ENCODE data around the gene CRADD. TPM values are rescaled to one million over a fixed set of nuclear protein-coding genes. Genes with fewer than 3 reads are reported as not detected.

CRADD gene
- total and polyA plus RNA-seq, 2 of the 4 experiments (the other 2 are of a cell fraction): 11.1 to 14.0 TPM

DNA sequence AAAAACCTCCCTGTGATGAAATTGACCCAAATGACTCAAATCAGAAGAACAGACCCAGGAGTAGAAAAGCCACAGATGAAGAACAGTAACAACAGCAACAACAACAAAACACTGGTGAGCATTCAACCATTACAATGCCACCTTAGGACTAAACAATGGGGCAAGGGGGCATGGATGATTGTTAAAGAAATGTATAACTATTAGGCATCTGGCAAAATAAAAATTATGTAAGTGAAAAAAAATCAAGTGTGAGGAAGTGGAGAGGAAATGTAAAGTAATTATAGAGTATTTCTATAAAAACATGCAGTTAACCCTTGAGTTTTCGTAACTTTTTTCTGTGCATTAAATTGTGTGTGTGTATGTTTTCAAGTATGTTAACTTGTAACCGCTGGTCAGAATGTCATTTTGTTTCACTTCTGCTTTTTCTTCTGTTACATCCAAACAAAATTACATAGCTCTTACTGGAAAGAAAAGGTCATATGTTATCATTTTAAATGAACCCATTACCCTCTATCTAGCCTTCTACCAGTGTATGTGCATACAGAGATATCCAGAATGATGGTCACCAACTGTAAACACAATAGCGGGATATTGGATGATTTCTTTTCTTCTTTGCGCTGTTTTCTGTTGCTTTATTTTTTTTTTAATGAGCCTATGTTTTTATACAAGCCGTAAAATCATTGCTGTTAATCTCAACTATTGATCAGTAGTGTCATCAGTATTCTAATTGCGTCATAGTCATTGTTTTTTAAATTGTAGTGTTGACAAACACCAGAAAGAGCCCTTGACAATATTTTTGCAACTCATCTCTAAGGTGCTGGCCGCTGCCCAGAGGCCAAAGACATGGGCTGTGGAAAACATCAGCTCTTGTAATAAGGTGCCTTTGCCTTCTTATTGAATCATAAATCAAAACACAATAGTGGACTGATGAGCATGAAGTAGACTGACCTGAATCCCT, 170.6 kb downstream of the CRADD start:
- CTCF ChIA-PET: interaction anchor here (0.6 kb wide), 1 partner anchor 126 kb away, joined by 3 read pairs; no protein-coding TSS in a partner anchor
- H4K91ac ChIP-seq (ENCODE audit: insufficient read depth, low read depth, low read length): no peak overlapping the region
- no peak overlapping the region for H3K14ac ChIP-seq (replicated peaks; ENCODE audit: low read depth, low read length)
- H2AFZ ChIP-seq (replicated peaks; ENCODE audit: low read length, poor library complexity): no peak overlapping the region
- H3K56ac ChIP-seq (ENCODE audit: extremely low read depth, insufficient read depth, low read length): no peak overlapping the region
- in situ Hi-C loops (cut with MboI; ENCODE audit: low sequenced_read_pairs): no loop called here
- H2BK15ac ChIP-seq (ENCODE audit: low read depth, low read length): no peak overlapping the region
- POLR2A ChIA-PET (ENCODE audit: unreplicated experiment): interaction anchor here (0.6 kb wide), 1 partner anchor 137 kb away, joined by 7 read pairs; no protein-coding TSS in a partner anchor
- H3K27me3 ChIP-seq (ENCODE audit: control insufficient read depth, insufficient read depth, low read length): no peaks in the 10 kb centered on the region
- dilution Hi-C loops (cut with HindIII; ENCODE audit: low sequenced_read_pairs, unreplicated experiment): no loop called here
- H3K9me3 ChIP-seq (ENCODE audit: control insufficient read depth, insufficient read depth, low read length): no peaks in the 10 kb centered on the region
- no peak overlapping the region for H3K4ac ChIP-seq (ENCODE audit: low read depth, low read length)
- BruUV-seq (replicated peaks): no TSS peak
- H3K4me1 ChIP-seq (ENCODE audit: control insufficient read depth, insufficient read depth, low read length): no peaks in the 10 kb centered on the region
- H3K4me3 ChIP-seq (ENCODE audit: insufficient read depth, low read depth, low read length): no peak overlapping the region
- no peak overlapping the region for H3K4me2 ChIP-seq (ENCODE audit: low read depth, low read length)
- no peak for TF ChIP-seq MAZ (IDR thresholded peaks at IDR 0.05; ENCODE audit: borderline replicate concordance, low read depth, low read length)
- TF ChIP-seq RAD21 (IDR thresholded peaks at IDR 0.05; ENCODE audit: low read length): no peak
- peak; percentile 49; the same call in 1 of the 2 replicates for TF ChIP-seq CEBPB (IDR thresholded peaks at IDR 0.05; ENCODE audit: low read depth, low read length)
- H3K9me1 ChIP-seq (ENCODE audit: insufficient read depth, low read length): 0 out of 2 replicates have a peak, but pooled peaks cover 3% of the 10 kb centered on the region
- H2AK5ac ChIP-seq (ENCODE audit: low read depth, low read length): no peak overlapping the region
- H3K9ac ChIP-seq (ENCODE audit: low read depth, low read length): no peak overlapping the region
- H2BK20ac ChIP-seq (ENCODE audit: low read depth, low read length): no peak overlapping the region
- H3K79me1 ChIP-seq (ENCODE audit: low read depth in 1 of 2, low read length in 2 of 2): no peaks in the 10 kb centered on the region
- ATAC-seq (ENCODE audit: low read depth): no peak
- H2AK9ac ChIP-seq (replicated peaks; ENCODE audit: low read depth, low read length, poor library complexity): no peak overlapping the region
- H4K20me1 ChIP-seq (ENCODE audit: insufficient read depth, low read length): no peaks in the 10 kb centered on the region
- H3K23ac ChIP-seq (ENCODE audit: low read depth, low read length): no peak overlapping the region
- WGBS, 2 experiments (ENCODE audit: extremely low coverage in 2 of 2, insufficient read length in 1 of 2): no CpG with 5 or more reads among the region's 7 CpGs
- H3K18ac ChIP-seq (ENCODE audit: low read depth, low read length): no peak overlapping the region
- H3K27ac ChIP-seq (ENCODE audit: insufficient read depth, low read length): no peak overlapping the region
- DNase-seq: no peak
- no peak overlapping the region for H4K8ac ChIP-seq (ENCODE audit: low read depth in 2 of 2, low read length in 2 of 2)
- no peak overlapping the region for H2BK5ac ChIP-seq (ENCODE audit: low read depth, low read length, poor library complexity, severe bottlenecking)
- intact Hi-C loops (cut with micrococcal nuclease): loop anchor here (10.0 kb wide), 1 partner anchor 1963 kb away; no protein-coding TSS in a partner anchor
- H4K5ac ChIP-seq (ENCODE audit: low read depth, low read length): no peak overlapping the region
- no peak overlapping the region for H2BK120ac ChIP-seq (ENCODE audit: low read depth, low read length)
- H3K36me3 ChIP-seq (ENCODE audit: control insufficient read depth, insufficient read depth, low read length): no peaks in the 10 kb centered on the region

Measured in IMR-90 (cell line).